Tibial artery (tissue), 4 donors: ENCODE measurements around the gene CEP162.
"Not testable (repeated sequence)": the region's sequence is repeated elsewhere in the genome, so short reads cannot be mapped to it uniquely, and the experiment has no call there.

Experiments
- DNase-seq, 2 donors: peaks; one replicate each; pipeline ENCODE4 v3.0.0-alpha.2; 2019
- H3K27ac ChIP-seq, 2 donors: fragments of 200-600 bp; sonication (generic) in 1 of 2; 1 replicate in 1 of 2; 2 replicates in 1 of 2; pipeline ENCODE4 v1.5.1; 2018 to 2019; ENCODE audit warnings: mild to moderate bottlenecking in 1 of 2
- H3K27me3 ChIP-seq, 2 donors: fragments of 200-600 bp; sonication (generic) in 1 of 2; one replicate each; pipeline versions ENCODE4 v1.5.1 to v1.6.0; 2016 to 2019
- H3K36me3 ChIP-seq, 3 donors: fragments of 200-600 bp; sonication (generic) in 2 of 3; one replicate each; pipeline ENCODE4 v1.5.1; 2016 to 2019; ENCODE audit warnings: mild to moderate bottlenecking in 2 of 3
- H3K4me1 ChIP-seq, 4 donors: fragments of 200-600 bp; sonication (generic) in 2 of 4; 1 replicate in 3 of 4; 2 replicates in 1 of 4; pipeline ENCODE4 v1.5.1; 2016 to 2019
- H3K4me3 ChIP-seq, 2 donors: fragments of 200-600 bp; sonication (generic) in 1 of 2; 1 replicate in 1 of 2; 2 replicates in 1 of 2; pipeline ENCODE4 v1.5.1; 2018 to 2019; ENCODE audit warnings: mild to moderate bottlenecking in 2 of 2
- H3K9me3 ChIP-seq, 3 donors: fragments of 200-600 bp; sonication (generic) in 1 of 3; one replicate each; pipeline ENCODE4 v1.5.1; 2016 to 2019
- CTCF ChIP-seq, 2 experiments: fragments of 200-600 bp in 1 of 2; fragments of 450-650 bp in 1 of 2; IDR thresholded peaks; one replicate each; pipeline ENCODE4 v1.5.1; 2017 to 2019; ENCODE audit warnings: antibody characterized with exemption in 2 of 2, mild to moderate bottlenecking in 1 of 2, moderate library complexity in 1 of 2
- intact Hi-C: fragments of 100-400 bp; cut with DNase I; formaldehyde crosslinking; loops from one replicate; pipeline ENCODE4 v1.15.0; 2023; ENCODE audit warnings: low total_unique reads

Gene CEP162

DNA sequence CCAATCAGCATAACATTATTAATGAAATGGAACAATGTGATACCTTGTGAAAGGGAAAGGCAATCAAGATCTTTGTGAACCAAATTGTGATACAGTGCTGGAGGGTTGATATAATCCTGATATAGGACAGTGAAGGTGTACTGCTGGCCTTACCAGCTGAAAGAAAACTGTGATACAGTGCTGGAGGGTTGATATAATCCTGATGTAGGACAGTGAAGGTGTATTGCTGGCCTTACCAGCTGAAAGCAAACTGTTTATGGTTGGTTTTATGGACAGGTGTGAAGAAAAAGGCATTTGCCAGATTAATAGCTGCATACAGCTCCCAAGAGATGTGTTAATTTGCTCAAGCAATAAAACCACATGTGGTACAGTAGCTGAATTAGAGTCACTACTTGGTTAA is 119.9 kb downstream of the CEP162 start:
- no peaks in the 10 kb centered on the region for H3K9me3 ChIP-seq
- H3K4me3 ChIP-seq, result no peak overlapping the region
- intact Hi-C loops, result no loop called here
- DNase-seq, result no peak
- H3K27me3 ChIP-seq, result no peaks in the 10 kb centered on the region
- no peak for TF ChIP-seq CTCF (IDR thresholded peaks at IDR 0.05)
- H3K27ac ChIP-seq, result no peak overlapping the region
- H3K4me1 ChIP-seq, result no peaks in the 10 kb centered on the region
- no peaks in the 10 kb centered on the region for H3K36me3 ChIP-seq

DNA sequence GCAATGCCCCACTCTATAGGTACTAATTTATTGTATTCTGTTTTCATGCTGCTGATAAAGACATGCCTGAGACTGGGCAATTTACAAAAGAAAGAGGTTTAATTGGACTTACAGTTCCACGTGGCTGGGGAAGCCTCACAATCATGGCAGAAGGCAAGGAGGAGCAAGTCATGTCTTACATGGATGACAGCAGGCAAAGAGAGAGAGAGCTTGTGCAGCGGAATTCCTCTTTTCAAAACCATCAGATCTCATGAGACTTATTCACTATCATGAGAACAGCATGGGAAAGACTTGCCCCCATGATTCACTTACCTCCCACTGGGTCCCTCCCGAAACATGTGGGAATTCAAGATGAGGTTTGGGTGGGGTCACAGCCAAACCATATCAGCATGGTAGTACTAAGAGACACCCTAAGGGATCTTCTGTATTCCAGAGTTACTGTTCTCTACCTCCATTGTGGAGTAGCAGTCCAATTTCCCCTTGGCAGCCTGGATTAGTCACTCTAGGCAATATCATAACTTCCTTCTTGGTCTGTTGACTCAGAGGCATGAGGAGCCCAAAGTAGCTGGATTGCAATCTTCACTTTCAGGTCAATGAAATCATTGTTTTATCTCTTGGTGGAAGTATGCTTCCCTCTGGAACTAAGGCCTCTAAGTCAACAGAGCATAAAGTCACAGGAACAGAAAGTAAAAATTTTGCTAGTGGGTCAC is 122.1 kb downstream of the CEP162 start:
- H3K27me3 ChIP-seq, intact Hi-C loops, H3K36me3 ChIP-seq, DNase-seq, H3K9me3 ChIP-seq, H3K27ac ChIP-seq, H3K4me3 ChIP-seq, H3K4me1 ChIP-seq: not testable (repeated sequence)

DNA sequence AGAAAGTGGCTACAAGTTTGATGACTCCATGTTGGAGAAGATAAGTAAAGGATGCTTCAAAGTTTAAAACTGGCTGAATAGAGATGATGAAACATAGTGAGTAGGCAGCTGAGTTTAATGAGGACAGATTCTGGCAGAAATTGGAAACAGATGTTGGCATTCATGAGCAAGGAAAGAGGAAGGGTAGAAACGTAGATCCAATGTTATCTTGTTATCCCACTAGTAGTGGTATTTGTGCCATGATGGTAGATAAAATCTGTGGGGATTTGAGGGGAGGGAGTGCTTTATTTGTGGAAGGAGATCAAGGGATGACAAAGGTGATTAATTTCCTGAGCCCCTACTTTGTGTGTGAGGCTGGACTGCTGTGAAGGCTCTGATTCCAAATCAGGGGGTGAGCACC is 124.4 kb downstream of the CEP162 start:
- no peak for DNase-seq
- Histone ChIP-seq H3K4me1 (no peaks in the 10 kb centered on the region), H3K27ac (no peak overlapping the region), H3K4me3 (no peak overlapping the region), H3K36me3 (no peaks in the 10 kb centered on the region), H3K27me3 (no peaks in the 10 kb centered on the region), H3K9me3 (no peaks in the 10 kb centered on the region)
- intact Hi-C loops, result no loop called here
- TF ChIP-seq CTCF (IDR thresholded peaks at IDR 0.05), result no peak

GRCh38 chr6:84095156-84095555 is 132.3 kb downstream of the CEP162 start:
- Histone ChIP-seq H3K4me1 (peaks cover 0 to 30% (median 3%) of the 10 kb centered on the region in 4 donors), H3K27ac (no peak overlapping the region), H3K36me3 (no peaks in the 10 kb centered on the region), H3K27me3 (no peaks in the 10 kb centered on the region), H3K9me3 (peaks cover 0 to 4% (median 0%) of the 10 kb centered on the region in 3 donors), H3K4me3 (no peak overlapping the region)
- intact Hi-C loops, result no loop called here
- no peak for TF ChIP-seq CTCF (IDR thresholded peaks at IDR 0.05)
- DNase-seq, result no peak

DNA sequence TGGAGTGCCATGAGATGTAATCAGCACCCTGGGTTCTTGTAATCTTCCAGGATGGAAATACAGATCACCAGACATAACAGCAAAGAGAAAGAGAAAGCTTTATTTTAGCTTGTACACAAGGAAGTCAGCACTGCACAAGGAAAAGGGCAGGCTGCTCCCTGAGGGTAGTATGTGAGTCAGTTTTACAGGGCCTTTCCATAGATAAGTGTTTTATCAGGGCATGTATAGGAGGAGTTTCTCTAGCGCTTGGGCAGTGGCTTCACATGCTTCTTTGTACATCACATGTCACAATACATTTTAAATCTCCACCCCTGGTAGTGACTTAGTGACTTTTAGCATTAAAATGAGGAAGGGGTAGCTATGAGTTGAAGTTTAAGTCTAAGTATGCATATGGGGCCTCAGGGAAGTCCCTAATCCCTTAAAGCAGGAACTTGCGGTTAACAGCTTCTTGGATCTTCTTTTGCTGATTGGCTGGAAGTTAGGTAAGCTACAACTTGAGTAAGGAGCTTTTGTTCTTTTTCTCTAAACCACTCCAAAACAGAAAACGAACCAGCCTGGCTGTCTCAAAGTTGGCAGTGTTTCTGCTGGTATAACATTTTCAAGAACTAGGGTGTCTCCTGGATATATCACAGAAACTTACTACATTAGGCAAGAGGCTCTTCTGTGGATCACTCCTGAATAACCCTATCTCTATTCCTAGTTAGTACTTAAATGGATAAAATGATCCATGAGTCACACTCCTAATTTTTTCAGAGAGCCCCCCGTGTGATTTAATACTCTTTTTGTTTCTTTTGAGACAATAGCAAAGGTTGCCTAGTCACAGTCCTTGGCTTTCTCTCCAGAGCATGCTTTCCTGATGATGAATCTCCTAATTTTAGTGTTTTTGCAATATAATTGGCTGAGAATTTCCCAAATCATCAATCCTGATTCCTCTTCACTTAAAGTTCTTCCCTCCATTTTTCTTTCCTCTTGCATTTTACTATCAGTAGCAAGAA is 133.7 kb downstream of the CEP162 start:
- Histone ChIP-seq H3K27me3 (no peaks in the 10 kb centered on the region), H3K4me1 (peaks cover 0 to 44% (median 5%) of the 10 kb centered on the region in 4 donors), H3K9me3 (peaks cover 0 to 4% (median 0%) of the 10 kb centered on the region in 3 donors), H3K4me3 (no peak overlapping the region), H3K36me3 (no peaks in the 10 kb centered on the region), H3K27ac (peak overlapping the region; percentile 0 to 19)
- intact Hi-C loops, result no loop called here
- no peak for TF ChIP-seq CTCF (IDR thresholded peaks at IDR 0.05)
- no peak for DNase-seq

DNA sequence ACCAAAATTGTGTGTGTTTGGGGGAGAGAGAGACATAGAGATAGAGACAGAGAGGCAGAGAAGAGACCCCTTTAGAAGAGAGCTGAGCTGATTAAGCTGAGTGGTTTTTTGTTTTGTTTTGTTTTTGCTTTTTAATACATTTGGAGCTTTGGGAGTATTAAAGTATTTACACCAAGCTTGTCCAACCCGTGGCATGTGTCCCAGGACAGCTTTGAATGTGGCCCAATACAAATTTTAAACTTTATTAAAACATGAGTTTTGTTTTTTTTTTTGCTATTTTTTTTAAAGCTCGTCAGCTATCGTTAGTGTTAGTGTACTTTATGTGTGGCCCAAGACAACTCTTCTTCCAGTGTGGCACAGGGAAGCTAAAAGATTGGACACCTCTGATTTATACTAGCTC is 137.9 kb downstream of the CEP162 start:
- H3K27ac ChIP-seq, result no peak overlapping the region
- H3K36me3 ChIP-seq, result no peaks in the 10 kb centered on the region
- peaks cover 0 to 4% (median 0%) of the 10 kb centered on the region in 3 donors for H3K9me3 ChIP-seq
- intact Hi-C loops, result no loop called here
- TF ChIP-seq CTCF (IDR thresholded peaks at IDR 0.05), result no peak
- no peaks in the 10 kb centered on the region for H3K27me3 ChIP-seq
- no peak overlapping the region for H3K4me3 ChIP-seq
- H3K4me1 ChIP-seq, result peaks cover 0 to 44% (median 5%) of the 10 kb centered on the region in 4 donors
- no peak for DNase-seq
